ENCODE measurements around the gene CFAP46.

- no peak for TF ChIP-seq SMC3 (conservative IDR thresholded peaks at IDR 0.05; ENCODE audit: poor library complexity)
- TF ChIP-seq CTCF (IDR thresholded peaks at IDR 0.05; ENCODE audit: poor library complexity, severe bottlenecking), result no peak
- no peak for TF ChIP-seq REST (IDR thresholded peaks at IDR 0.05; ENCODE audit: borderline replicate concordance)
Observed at GRCh38 chr10:132813560-132814468, 128.6 kb downstream of the CFAP46 start.

Measured in neural cell (in vitro differentiated cells).